Mucosa of rectum (tissue), 2 donors: Measurements from ENCODE around the gene SNCB.

ENCODE experiments used
- H3K27ac ChIP-seq, 2 donors: one replicate each; pipeline ENCODE4 v1.7.0; 2013; ENCODE audit warnings: inconsistent platforms in 2 of 2, low read depth in 2 of 2, low read length in 2 of 2
- H3K27me3 ChIP-seq, 2 donors: one replicate each; pipeline ENCODE4 v1.7.0; 2013; ENCODE audit warnings: low read length in 2 of 2; ENCODE audit not compliant: control insufficient read depth in 2 of 2, insufficient read depth in 2 of 2
- H3K36me3 ChIP-seq, 2 donors: one replicate each; pipeline ENCODE4 v1.7.0; 2013; ENCODE audit warnings: low read length in 2 of 2; ENCODE audit not compliant: control insufficient read depth in 2 of 2, insufficient read depth in 2 of 2
- H3K4me1 ChIP-seq, 2 donors: one replicate each; pipeline ENCODE4 v1.7.0; 2013; ENCODE audit warnings: low read length in 2 of 2, mild to moderate bottlenecking in 1 of 2; ENCODE audit not compliant: control insufficient read depth in 2 of 2, insufficient read depth in 2 of 2
- H3K4me3 ChIP-seq, 2 donors: one replicate each; pipeline ENCODE4 v1.7.0; 2013; ENCODE audit warnings: low read length in 2 of 2
- H3K9ac ChIP-seq, 2 donors: one replicate each; pipeline ENCODE4 v1.7.0; 2013; ENCODE audit warnings: low read length in 2 of 2, low read depth in 1 of 2, mild to moderate bottlenecking in 1 of 2
- H3K9me3 ChIP-seq, 2 donors: one replicate each; pipeline ENCODE4 v1.7.0; 2013; ENCODE audit warnings: low read length in 2 of 2; ENCODE audit not compliant: control insufficient read depth in 2 of 2
- donor health status: healthy.
- donor health status: Normal muscosa, but diverticular disease.

Gene SNCB

GRCh38 chr5:176575488-176576422 is 54.6 kb downstream of the SNCB start:
- Histone ChIP-seq H3K4me3 (no peak overlapping the region), H3K9me3 (no peaks in the 10 kb centered on the region), H3K27me3 (no peaks in the 10 kb centered on the region), H3K27ac (no peak overlapping the region), H3K36me3 (no peaks in the 10 kb centered on the region), H3K4me1 (no peaks in the 10 kb centered on the region), H3K9ac (no peak overlapping the region)

GRCh38 chr5:176575066-176575465 is 55.3 kb downstream of the SNCB start:
- H3K4me1 ChIP-seq, result no peaks in the 10 kb centered on the region
- no peak overlapping the region for H3K4me3 ChIP-seq
- H3K27me3 ChIP-seq, result no peaks in the 10 kb centered on the region
- H3K9me3 ChIP-seq, result no peaks in the 10 kb centered on the region
- H3K36me3 ChIP-seq, result no peaks in the 10 kb centered on the region
- H3K9ac ChIP-seq, result no peak overlapping the region
- H3K27ac ChIP-seq, result no peak overlapping the region

GRCh38 chr5:176574297-176574591 is 56.1 kb downstream of the SNCB start:
- H3K9me3 ChIP-seq, result no peaks in the 10 kb centered on the region
- no peak overlapping the region for H3K27ac ChIP-seq
- no peaks in the 10 kb centered on the region for H3K36me3 ChIP-seq
- no peaks in the 10 kb centered on the region for H3K27me3 ChIP-seq
- H3K4me1 ChIP-seq, result no peaks in the 10 kb centered on the region
- no peak overlapping the region for H3K9ac ChIP-seq
- no peak overlapping the region for H3K4me3 ChIP-seq

GRCh38 chr5:176573564-176574296 is 56.6 kb downstream of the SNCB start:
- no peaks in the 10 kb centered on the region for H3K27me3 ChIP-seq
- H3K9ac ChIP-seq, result no peak overlapping the region
- no peak overlapping the region for H3K27ac ChIP-seq
- H3K36me3 ChIP-seq, result no peaks in the 10 kb centered on the region
- no peak overlapping the region for H3K4me3 ChIP-seq
- no peaks in the 10 kb centered on the region for H3K9me3 ChIP-seq
- H3K4me1 ChIP-seq, result no peaks in the 10 kb centered on the region
